DMS 273 (cell line): ENCODE results near the gene STEAP2.
A peak's percentile ranks its signal among the peaks of the same experiment; 100 is the strongest.

ENCODE experiments used
- DNase-seq: peaks from one replicate; lab custom pipeline; 2025; ENCODE audit not compliant: unreplicated experiment; lab: John Stamatoyannopoulos, UW

STEAP2 gene

DNA sequence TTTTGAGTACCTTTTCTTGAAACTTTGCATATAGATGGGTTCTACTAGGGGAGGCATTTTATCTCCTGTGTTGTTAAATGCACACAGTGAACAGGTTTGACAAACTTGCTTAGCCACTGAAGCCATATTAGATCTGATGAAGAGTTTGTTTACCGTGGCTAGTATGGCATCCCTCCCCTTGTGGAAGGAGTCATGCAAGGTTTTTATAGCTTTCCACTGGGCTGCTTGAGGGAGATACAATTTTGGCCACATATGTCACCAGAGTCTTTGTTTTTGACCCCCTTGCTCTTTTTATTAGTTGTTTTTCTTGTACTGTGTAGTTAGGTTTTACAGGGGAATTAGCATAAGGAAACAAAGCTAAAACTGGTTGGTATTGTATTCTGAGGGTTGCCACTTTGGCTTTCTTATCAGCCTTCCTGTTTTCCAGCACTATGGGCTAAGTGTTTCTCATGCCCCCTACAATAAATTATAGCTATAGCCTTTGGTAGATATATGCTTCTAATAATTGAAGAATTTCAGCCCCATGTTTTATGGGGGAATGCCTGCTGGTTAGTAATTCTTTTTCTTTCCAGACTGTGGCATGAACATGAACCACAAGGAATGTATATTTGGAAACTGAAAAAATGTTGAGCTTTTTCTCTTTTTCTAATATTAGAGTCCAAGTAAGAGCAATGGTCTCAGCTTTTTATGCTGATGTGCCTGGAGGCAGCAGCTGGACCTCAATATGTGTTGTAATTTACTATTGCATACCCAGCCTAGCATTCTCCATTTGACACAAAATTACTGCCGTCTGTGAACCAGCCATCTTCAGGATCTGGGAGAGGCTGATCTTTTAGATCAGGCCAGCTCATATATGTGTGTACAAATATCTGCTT is 18.4 kb upstream of the STEAP2 start:
- DNase-seq = no peak

DNA sequence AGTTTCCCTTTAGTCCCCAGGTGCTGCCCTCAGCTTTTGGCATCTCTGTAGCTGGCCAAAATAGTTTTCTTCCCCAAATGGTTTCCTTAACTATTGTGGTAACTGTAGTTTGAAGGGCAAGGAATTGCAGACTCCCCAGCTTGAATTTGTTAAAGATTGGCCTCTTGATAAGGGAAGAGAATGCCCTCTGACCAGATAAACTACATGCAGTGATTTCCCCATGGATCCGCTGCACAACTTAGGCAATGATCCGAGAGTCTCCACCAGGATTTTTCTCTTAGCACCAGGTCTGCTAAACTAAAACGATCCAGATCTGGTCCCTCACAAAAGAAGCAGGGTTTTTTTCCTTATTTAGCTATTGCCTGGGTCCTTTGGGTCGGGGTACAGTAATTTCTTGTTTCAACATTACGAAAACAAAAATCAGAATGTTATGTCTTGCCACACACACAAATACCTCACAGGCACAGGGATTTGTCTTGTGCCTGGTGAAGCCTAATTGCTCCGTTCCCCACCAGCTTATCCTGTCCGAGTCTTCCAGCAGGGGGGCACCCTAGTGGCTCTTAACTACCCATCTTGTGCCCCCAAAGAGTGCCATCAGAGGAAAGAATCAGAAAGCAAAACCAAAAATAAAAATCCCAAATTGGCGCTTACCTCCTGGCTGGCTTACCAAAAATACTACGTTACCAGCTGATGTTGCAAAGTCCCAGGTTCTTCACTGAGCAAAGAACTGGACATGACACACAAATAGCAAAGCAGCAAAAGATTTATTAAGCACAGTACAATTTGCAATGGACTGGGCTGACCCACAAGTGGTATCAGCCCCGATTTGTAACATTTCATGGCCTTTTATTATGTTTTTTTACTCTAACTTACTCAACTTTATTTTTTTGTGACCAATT is 16.4 kb upstream of the STEAP2 start:
- no peak for DNase-seq

DNA sequence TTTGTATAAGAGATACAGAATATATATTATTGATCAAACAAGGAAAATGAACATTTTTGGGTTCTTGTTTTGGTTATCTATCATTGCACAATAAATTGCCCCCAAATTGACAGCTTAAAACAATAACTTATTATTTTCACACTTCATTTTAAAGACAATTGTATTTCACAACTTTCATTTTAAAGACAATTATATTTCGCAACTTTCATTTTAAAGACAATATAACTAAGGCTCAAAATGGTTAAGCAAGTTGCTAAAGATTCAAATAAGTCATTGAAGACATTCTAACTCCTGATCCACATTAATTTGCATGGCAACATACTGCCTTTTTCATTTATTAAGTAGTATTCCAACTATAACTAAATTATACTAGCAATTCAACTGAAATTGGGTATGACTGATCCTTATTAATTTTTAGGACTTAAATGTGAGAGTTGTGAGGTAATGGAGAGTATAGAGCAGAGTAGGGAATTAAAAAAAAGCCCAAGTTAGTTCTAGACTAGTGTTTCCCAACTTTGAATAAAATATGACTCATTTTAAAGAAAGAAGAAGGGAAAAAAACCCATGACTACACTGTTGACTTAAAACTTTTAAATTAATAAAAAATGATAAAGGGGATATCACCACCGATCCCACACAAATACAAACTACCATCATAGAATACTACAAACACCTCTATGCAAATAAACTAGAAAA is 9.9 kb upstream of the STEAP2 start:
- no peak for DNase-seq

DNA sequence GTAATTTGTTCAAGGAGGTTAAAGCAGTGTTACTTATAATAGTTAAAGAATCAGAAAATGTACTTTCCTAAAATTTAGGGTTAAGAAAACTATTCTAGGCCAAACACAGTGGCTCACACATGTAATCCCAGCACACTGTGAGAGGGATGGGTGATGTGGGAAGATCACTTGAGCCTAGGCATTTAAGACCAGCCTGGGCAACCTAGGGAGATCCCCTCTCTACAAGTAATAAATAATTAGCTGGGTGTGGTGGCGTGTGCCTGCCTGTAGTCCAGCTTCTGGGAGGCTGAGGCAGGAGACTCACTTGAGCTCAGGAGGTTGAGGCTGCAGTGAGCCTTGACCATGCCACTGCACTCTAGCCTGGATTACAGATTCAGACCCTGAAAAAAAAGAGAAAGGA is 3.6 kb upstream of the STEAP2 start:
- no peak for DNase-seq

GRCh38 chr7:90209776-90210175 is 1.8 kb upstream of the STEAP2 start:
- no peak for DNase-seq

DNA sequence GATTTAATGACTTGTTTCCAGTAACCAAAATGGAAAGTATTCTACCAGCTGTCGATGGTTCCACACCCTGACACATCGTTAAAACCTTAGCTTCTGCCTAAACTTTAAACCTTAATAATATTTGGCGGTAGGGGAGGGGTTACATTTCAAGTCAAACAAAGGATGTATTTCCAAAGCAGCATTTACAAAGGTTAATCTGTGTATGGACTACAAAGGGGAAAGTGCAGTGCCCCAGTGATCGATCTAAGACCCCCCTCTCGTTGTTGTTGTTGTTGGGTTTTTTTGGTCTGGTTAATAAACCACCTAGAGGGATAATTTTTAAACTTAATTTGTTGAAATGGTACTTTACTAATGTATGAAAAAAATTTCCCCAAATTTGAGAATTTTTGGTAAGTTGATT is 1.1 kb upstream of the STEAP2 start:
- no peak for DNase-seq

- no peak for DNase-seq
These were observed 559 bp upstream of the STEAP2 start for GRCh38 chr7:90210981-90211380.

DNA sequence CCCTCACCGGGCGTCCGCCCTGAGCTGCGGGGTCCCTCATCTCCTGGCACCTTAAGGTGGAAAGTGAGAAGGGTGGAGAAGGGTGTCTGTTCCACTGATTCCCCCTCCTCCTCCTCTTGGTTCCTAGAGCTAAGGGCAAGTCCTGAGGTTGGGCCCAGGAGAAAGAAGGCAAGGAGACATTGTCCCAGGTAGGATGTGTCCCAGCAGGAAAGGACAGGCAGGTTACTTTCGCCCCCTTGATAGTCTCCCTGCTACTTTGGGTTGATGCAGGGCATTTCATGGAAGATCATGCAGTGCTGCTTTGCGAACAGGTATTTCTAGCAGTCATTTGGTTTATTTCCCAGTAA is 582 bp downstream of the STEAP2 start:
- DNase-seq = no peak

DNA sequence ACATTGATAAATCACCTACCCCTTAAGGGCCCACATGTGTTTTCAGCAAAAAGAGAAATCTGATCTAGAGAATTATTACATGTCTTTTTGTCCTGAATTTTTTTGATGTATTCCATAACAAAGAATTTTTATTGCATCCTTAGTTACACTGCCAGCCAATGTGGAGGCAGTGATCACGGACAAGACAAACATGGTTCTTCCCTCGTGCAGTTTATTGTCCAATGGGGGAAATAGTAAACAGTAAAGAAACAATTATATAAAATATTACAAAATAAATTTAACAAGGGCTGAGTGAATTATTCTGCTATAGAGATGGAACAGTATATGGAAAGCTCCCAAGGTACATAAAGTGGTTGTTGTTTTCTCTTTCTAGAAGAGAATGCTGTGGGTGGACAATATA is 2.0 kb downstream of the STEAP2 start:
- no peak for DNase-seq

- no peak for DNase-seq
These were observed 4.6 kb downstream of the STEAP2 start for GRCh38 chr7:90216080-90216674.

DNA sequence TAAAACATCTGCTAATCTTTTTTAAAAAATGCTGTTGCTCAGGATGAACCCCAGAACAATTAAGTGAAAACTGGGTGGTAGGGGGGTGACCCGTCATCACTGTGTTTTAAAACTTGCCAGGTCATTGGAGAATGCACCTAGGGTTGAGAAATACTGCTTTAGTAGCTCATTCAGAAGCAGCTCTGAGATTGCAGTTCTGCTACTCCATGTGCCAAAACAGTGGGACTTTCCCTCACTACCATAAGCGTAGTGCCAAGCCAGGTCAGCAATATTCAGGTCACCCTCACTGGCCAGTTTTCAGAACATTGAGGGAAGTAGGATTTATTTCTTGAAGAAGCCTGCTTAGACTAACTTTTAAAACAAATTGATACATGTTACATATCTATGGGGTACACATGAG is 5.2 kb downstream of the STEAP2 start:
- no peak for DNase-seq

GRCh38 chr7:90222390-90222789 is 10.8 kb downstream of the STEAP2 start:
- DNase-seq = no peak

DNA sequence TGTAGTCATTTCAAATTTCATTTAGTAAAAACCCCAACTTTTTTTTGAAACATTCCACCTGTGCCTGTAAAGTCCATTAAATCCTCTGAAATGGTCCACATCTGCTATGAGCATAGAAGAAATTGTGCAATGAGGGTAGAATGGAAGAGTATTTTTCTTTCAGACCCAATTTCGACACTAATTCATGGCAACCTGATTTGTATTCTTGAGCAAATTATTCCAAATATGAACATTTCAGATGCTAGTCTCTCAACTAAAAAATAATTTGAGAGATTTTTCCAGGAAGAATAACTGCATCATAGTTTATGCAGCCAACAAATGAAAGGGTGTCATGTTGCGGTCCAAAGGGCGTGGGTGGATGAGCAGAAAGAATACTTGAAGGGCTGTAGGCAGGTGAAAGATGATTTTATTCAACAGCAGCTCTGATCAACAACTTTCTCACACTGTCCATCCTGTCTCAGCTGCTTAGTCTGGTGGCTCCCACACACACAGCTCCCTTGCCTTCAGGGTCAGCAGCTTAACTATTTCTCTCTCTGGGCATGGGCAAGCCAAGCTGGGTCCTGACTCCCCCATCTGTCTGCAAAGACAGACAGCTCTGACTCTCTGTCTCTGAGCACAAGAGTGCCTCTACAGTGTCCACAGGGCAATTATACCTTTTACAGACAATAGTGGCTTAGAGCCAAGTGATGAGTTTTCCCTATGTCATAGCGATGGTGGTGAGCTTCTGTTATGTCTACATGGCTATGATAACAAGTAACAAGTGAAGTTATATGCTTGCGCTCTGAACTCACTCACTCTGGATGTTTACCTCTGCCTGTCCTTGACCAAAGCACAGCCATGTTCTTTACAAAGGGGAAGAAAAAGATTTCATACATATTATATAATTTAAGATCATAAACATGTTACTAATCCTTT is 11.5 kb downstream of the STEAP2 start:
- no peak for DNase-seq

- peak; percentile 32 for DNase-seq
These were observed 12.7 kb downstream of the STEAP2 start for GRCh38 chr7:90224195-90224594.

- peak; percentile 32 for DNase-seq
These were observed 13.6 kb downstream of the STEAP2 start for GRCh38 chr7:90225181-90225580.

DNA sequence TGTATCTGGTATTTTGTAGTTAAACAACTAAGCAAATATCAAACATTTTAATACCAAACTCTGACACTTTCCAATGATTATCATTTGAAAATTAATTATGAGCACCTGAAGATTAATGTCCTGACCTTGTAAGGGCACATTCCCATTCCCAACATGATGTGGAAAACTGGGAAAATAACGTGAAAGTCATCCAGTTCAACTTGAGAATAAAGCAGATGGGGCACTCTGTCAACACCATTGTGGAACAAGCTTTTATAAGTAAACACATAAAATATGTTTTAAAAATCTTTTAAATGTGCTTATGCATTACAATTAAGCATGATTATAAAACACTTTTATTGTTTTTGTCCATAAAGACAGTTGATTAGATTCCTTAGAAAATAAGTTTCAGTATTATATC is 14.1 kb downstream of the STEAP2 start:
- DNase-seq = no peak

DNA sequence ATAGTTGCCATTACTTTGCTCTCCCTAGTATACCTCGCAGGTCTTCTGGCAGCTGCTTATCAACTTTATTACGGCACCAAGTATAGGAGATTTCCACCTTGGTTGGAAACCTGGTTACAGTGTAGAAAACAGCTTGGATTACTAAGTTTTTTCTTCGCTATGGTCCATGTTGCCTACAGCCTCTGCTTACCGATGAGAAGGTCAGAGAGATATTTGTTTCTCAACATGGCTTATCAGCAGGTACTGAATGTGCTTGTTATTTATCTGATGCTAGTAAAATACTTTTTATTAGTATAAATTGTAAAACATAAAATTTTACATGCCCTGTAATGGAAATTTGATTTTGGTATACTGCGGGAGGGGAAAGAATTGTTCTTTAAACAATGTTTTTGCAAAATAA is 15.7 kb downstream of the STEAP2 start:
- no peak for DNase-seq

GRCh38 chr7:90229682-90230081 is 18.1 kb downstream of the STEAP2 start:
- DNase-seq = no peak

DNA sequence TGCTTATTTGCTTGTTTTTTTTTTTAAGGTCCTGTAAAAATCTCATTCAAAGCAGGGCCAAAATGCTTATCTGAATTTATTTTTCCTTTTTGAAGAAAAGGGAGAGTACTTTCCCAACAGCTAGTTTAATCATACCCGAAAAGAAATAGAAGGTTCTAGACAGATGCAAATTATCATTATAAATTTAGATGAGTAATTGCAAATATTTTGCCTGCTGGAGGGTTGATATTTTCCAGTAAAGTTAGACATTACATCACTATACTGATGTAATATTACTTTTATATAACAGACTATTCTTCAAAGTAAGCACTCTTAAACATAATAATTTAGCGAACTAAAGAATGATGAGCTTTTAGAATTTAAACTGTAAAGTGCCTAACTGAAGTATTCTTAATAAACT is 19.3 kb downstream of the STEAP2 start:
- DNase-seq = no peak

DNA sequence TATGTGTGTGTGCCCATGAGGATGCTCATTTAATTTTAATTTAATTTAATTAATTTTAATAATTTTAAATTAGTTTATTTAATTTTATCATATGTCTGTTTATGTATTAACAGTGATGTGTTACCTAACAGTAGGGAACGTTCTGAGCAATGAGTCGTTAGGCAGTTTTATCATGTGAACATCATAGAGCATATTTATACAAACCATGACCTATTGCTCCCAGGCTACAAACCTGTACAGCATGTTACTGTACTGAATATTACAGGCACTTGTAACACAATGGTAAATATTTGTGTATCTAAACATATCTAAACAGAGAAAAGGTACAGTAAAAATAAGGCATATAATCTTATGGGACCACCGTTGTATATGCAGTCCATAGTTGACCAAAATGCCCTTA is 19.8 kb downstream of the STEAP2 start:
- no peak for DNase-seq
